ENCODE data around the gene SH2D7. TPM values are rescaled to one million over a fixed set of nuclear protein-coding genes. Genes with fewer than 3 reads are reported as not detected.

Gene SH2D7
- polyA plus RNA-seq, 1 donor (not counting 4 experiments of a cell fraction or from before 2014, with no cell fraction given) = not detected

DNA sequence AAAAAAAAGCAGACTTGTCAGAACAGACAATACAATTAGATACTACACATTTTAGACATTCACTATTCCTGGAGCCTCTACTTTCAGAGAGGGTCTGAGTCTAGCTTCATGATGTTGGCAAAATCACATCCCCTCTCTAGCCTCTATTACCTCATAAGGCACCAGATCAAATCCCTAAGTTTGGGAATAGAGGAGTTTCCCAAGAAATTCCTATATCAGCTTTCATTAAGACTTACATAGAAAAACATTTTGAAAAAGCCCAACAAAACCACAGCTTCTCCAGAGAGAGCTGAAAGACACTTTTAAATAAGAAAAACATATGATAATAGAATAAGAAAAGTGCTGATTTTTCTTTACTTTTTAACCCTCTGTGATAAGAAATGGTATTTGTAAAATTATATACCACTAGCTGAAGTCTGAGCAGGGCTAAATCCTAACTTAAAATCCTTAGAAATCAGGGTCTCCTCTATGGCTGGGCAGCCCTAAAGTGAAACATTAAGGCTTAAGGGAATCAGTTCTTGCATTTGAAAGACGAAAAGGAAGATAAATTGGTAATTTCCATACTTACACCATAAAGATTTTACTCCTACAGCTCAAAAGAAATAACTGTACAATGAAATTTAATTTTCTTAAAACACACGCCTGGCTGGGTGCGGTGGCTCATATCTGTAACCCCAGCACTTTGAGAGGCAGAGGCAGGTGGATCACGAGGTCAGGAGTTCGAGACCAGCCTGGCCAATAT, 19.1 kb upstream of the SH2D7 start:
- Histone ChIP-seq H3K9me1 (ENCODE audit: control insufficient read depth, extremely low read depth, insufficient read depth, low read length) (peaks cover 2% of the 10 kb centered on the region), H3K9ac (ENCODE audit: control insufficient read depth, extremely low read depth, insufficient read depth, low read length) (no peak overlapping the region), H3K9me3 (ENCODE audit: control insufficient read depth, low read depth, low read length) (no peaks in the 10 kb centered on the region), H3K4me2 (ENCODE audit: control insufficient read depth, extremely low read depth, insufficient read depth, low read depth, low read length) (no peak overlapping the region), H3K4me1 (ENCODE audit: control insufficient read depth, extremely low read depth, insufficient read depth, low read length) (peaks cover 19% of the 10 kb centered on the region), H3K79me2 (ENCODE audit: control insufficient read depth, insufficient read depth, low read length) (peaks cover 78% of the 10 kb centered on the region), H2AFZ (ENCODE audit: control insufficient read depth, low read length) (no peak overlapping the region), H4K20me1 (ENCODE audit: control insufficient read depth, extremely low read depth, insufficient read depth, low read length) (no peaks in the 10 kb centered on the region), H3K4me3 (ENCODE audit: control insufficient read depth in 2 of 3, extremely low read depth in 1 of 3, insufficient read depth in 2 of 3, low read depth in 1 of 3, low read length in 3 of 3) (no peak overlapping the region), H3K27ac (ENCODE audit: control insufficient read depth, insufficient read depth, low read length) (no peak overlapping the region), H3K27me3 (ENCODE audit: control insufficient read depth, extremely low read depth, insufficient read depth, low read length) (no peaks in the 10 kb centered on the region), H3K36me3 (ENCODE audit: control insufficient read depth in 2 of 2, extremely low read depth in 1 of 2, insufficient read depth in 2 of 2, low read length in 2 of 2) (no peaks in the 10 kb centered on the region)
- DNase-seq (ENCODE audit: low read depth, low spot score) = no peak
- no peak for FAIRE-seq
- dilution Hi-C loops (cut with MboI; ENCODE audit: extremely low pct_ligation_motif_present, low sequenced_read_pairs) = no loop called here
- no peak for TF ChIP-seq EZH2 (IDR thresholded peaks at IDR 0.05; ENCODE audit: low read length)
- TF ChIP-seq, protein P1, sequence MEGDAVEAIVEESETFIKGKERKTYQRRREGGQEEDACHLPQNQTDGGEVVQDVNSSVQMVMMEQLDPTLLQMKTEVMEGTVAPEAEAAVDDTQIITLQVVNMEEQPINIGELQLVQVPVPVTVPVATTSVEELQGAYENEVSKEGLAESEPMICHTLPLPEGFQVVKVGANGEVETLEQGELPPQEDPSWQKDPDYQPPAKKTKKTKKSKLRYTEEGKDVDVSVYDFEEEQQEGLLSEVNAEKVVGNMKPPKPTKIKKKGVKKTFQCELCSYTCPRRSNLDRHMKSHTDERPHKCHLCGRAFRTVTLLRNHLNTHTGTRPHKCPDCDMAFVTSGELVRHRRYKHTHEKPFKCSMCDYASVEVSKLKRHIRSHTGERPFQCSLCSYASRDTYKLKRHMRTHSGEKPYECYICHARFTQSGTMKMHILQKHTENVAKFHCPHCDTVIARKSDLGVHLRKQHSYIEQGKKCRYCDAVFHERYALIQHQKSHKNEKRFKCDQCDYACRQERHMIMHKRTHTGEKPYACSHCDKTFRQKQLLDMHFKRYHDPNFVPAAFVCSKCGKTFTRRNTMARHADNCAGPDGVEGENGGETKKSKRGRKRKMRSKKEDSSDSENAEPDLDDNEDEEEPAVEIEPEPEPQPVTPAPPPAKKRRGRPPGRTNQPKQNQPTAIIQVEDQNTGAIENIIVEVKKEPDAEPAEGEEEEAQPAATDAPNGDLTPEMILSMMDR (optimal IDR thresholded peaks at IDR 0.05 in 1 of 3, IDR thresholded peaks at IDR 0.05 in 1 of 3, conservative IDR thresholded peaks at IDR 0.05 in 1 of 3; ENCODE audit: extremely low read depth in 1 of 3, insufficient read depth in 2 of 3, low read length in 3 of 3) = no peak

DNA sequence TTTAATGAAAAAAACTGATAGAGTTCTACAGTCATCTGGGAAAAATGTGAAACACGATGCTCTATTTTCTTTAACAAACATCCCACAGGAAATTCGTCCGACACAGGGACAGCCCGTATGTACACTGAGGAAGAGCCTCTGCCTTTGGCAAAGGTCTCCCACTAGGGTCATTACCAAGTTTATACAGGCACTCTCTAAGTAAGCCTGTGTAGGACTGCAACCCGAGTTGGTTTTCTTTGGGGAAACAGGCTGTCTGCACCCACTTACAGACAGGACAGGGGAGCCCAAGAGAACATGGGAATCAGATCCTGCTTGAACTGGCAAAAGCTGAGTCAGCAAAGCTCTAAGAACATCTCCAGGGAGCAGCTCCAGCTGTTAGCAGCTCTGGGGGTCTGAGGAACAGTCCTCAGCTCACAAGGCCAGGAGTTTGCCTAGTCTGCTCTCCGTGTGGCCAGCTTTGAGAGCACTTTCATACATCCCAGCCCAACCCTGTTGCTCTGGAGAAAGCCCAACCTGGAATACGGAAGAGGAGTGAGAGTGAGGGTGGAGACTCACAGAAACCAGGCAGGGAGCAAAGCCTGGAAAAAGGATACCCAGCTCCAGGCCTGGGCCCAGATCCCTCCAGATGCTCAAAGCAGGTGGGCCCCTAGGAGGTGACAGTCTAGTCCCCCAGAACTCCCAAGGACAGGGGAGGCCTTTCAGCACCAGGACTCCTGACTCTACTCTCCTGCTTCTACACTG, 16.7 kb upstream of the SH2D7 start:
- Histone ChIP-seq H3K9ac (ENCODE audit: control insufficient read depth, extremely low read depth, insufficient read depth, low read length) (peak overlapping the region; percentile 79), H3K9me3 (ENCODE audit: control insufficient read depth, low read depth, low read length) (no peaks in the 10 kb centered on the region), H3K4me1 (ENCODE audit: control insufficient read depth, extremely low read depth, insufficient read depth, low read length) (peaks cover 19% of the 10 kb centered on the region), H3K79me2 (ENCODE audit: control insufficient read depth, insufficient read depth, low read length) (peaks cover 54% of the 10 kb centered on the region), H3K27ac (ENCODE audit: control insufficient read depth, insufficient read depth, low read length) (peak overlapping the region; percentile 49), H4K20me1 (ENCODE audit: control insufficient read depth, extremely low read depth, insufficient read depth, low read length) (no peaks in the 10 kb centered on the region), H3K27me3 (ENCODE audit: control insufficient read depth, extremely low read depth, insufficient read depth, low read length) (no peaks in the 10 kb centered on the region), H3K4me3 (ENCODE audit: control insufficient read depth in 2 of 3, extremely low read depth in 1 of 3, insufficient read depth in 2 of 3, low read depth in 1 of 3, low read length in 3 of 3) (peak overlapping the region; percentile 68 to 97 (median 89)), H2AFZ (ENCODE audit: control insufficient read depth, low read length) (peak overlapping the region; percentile 5), H3K36me3 (ENCODE audit: control insufficient read depth in 2 of 2, extremely low read depth in 1 of 2, insufficient read depth in 2 of 2, low read length in 2 of 2) (no peaks in the 10 kb centered on the region), H3K4me2 (ENCODE audit: control insufficient read depth, extremely low read depth, insufficient read depth, low read depth, low read length) (peak overlapping the region; percentile 96), H3K9me1 (ENCODE audit: control insufficient read depth, extremely low read depth, insufficient read depth, low read length) (peaks cover 2% of the 10 kb centered on the region)
- dilution Hi-C loops (cut with MboI; ENCODE audit: extremely low pct_ligation_motif_present, low sequenced_read_pairs) = no loop called here
- DNase-seq (ENCODE audit: low read depth, low spot score) (no peak), FAIRE-seq (peak; percentile 43)
- TF ChIP-seq, protein P1 (optimal IDR thresholded peaks at IDR 0.05 in 1 of 3, IDR thresholded peaks at IDR 0.05 in 1 of 3, conservative IDR thresholded peaks at IDR 0.05 in 1 of 3; ENCODE audit: extremely low read depth in 1 of 3, insufficient read depth in 2 of 3, low read length in 3 of 3) = no peak

All from keratinocyte (primary cell).